Ascending aorta (tissue), 2 donors: ENCODE data around the gene SBSN. TPM values are rescaled to one million over a fixed set of nuclear protein-coding genes. Genes with fewer than 3 reads are reported as not detected.
A peak's percentile ranks its signal among the peaks of the same experiment; 100 is the strongest.

ENCODE experiments used
- DNase-seq, 2 donors: peaks; one replicate each; pipeline ENCODE4 v3.0.0-alpha.2; 2019; ENCODE audit warnings: low spot score in 2 of 2
- H3K27ac ChIP-seq, 2 donors: fragments of 200-600 bp; sonication (generic); one replicate each; pipeline ENCODE4 v1.5.1; 2016 to 2017; ENCODE audit warnings: mild to moderate bottlenecking in 1 of 2
- H3K27me3 ChIP-seq: fragments of 200-600 bp; sonication (generic); one replicate; pipeline ENCODE4 v1.5.1; 2017
- H3K36me3 ChIP-seq, 2 donors: fragments of 200-600 bp; sonication (generic); one replicate each; pipeline ENCODE4 v1.5.1; 2016
- H3K4me1 ChIP-seq, 2 donors: fragments of 200-600 bp; sonication (generic); one replicate each; pipeline ENCODE4 v1.5.1; 2016 to 2017; ENCODE audit warnings: mild to moderate bottlenecking in 1 of 2
- H3K4me3 ChIP-seq, 2 donors: fragments of 200-600 bp; sonication (generic); one replicate each; pipeline ENCODE4 v1.5.1; 2016 to 2017; ENCODE audit warnings: mild to moderate bottlenecking in 1 of 2
- H3K9me3 ChIP-seq, 2 donors: fragments of 200-600 bp; sonication (generic); one replicate each; pipeline ENCODE4 v1.5.1; 2016
- CTCF ChIP-seq, 3 experiments: fragments of 200-600 bp in 2 of 3; fragments of 450-650 bp in 1 of 3; sonication (generic) in 2 of 3; IDR thresholded peaks; one replicate each; pipeline ENCODE4 v1.5.1; 2016 to 2019; ENCODE audit warnings: antibody characterized with exemption in 3 of 3, mild to moderate bottlenecking in 1 of 3, moderate library complexity in 1 of 3
- intact Hi-C: fragments of 100-400 bp; cut with DNase I; formaldehyde crosslinking; loops from one replicate; pipeline ENCODE4 v1.15.1; 2023
- total RNA-seq: library from RNA; depleted of rRNA; stranded (reverse); fragments of >200 nt; gene quantifications from one replicate; pipeline ENCODE4 v1.1.0, GENCODE V29; 2016

Gene SBSN
- not detected for total RNA-seq

DNA sequence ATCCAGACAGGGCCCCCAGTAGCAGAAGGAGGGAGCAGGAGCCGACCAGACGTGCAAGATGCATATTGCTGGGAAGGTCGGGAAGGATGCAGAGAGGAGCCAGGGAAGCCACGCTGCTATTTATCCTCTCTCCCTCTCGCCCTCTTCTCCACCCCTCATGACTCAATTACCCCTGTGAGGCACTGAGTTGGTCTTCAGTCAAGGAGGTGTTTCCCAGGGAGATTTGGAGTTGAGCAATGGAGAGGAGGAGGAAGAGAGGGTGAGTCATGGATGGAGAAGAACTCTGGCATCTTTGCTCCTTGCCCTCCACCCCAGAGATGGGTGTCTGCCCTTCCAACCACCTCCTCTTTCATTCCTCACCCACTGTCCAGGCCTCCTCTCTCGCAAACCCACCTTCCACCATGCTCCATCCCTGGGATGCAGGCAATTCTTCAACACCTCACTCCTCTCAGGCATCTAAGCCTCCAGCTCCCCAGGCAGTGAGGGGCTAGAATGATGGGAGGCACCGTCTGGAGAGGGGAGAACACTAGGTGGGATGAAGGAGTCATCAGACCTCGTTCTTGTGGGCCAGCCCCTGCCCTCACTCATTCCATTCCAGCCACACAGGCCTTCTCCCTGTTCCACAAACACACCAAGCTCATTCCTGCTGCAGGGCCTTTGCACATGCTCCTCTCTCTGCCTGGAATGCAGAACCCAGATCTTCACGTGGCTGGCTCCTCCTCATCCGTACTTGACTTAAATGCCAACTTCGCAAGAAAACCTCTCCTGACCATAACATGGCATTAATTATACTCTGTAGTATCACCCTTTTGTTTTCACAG is at the start of gene SBSN:
Gene SBSN (minus strand): TSS at position 94 of the 821 bp plus-strand sequence. CDS start 30 bp downstream, at position 64.
- Histone ChIP-seq H3K9me3 (no peaks in the 10 kb centered on the region), H3K27me3 (no peaks in the 10 kb centered on the region), H3K4me3 (no peak within 1 kb of the TSS), H3K4me1 (no peaks in the 10 kb centered on the region), H3K36me3 (no peaks in the 10 kb centered on the region), H3K27ac (no peak within 1 kb of the TSS)
- no peak for DNase-seq
- intact Hi-C loops: no loop called here
- TF ChIP-seq CTCF (IDR thresholded peaks at IDR 0.05): no peak

DNA sequence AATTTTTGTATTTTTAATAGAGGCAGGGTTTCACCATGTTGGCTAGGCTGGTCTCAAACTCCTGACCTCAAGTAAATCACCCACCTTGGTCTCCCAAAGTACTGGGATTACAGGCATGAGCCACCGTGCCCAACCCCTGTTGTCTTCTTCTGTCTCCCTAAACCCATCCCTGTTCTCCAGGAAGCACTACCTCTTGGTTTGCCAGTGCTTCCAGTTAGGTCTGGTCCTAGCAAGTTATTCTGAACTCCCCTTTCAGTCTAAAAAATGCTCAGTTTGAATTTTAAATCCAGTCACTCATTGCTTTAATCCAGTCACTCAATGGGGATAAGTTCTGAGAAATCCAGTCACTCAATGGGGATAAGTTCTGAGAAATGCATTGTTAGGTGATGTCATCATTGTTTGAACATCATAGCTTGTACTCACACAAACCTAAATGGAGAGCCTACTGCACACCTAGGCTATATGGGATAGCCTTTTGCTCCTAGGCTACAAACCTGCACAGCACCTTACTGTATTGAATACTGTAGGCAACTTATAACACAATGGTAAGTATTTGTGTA is 43.4 kb upstream of the SBSN start:
- Histone ChIP-seq H3K36me3 (no peaks in the 10 kb centered on the region), H3K4me1 (no peaks in the 10 kb centered on the region), H3K4me3 (no peak overlapping the region), H3K9me3 (peaks cover 11% of the 10 kb centered on the region in 2 donors), H3K27me3 (no peaks in the 10 kb centered on the region), H3K27ac (no peak overlapping the region)
- intact Hi-C loops: no loop called here
- peak in 1 of 2 donors; percentile 16 for DNase-seq
- no peak for TF ChIP-seq CTCF (IDR thresholded peaks at IDR 0.05)

- no peak for TF ChIP-seq CTCF (IDR thresholded peaks at IDR 0.05)
- H3K4me3 ChIP-seq: no peak overlapping the region
- no peaks in the 10 kb centered on the region for H3K9me3 ChIP-seq
- peak in 1 of 2 donors; percentile 34 for DNase-seq
- no peaks in the 10 kb centered on the region for H3K27me3 ChIP-seq
- intact Hi-C loops: no loop called here
- H3K4me1 ChIP-seq: no peaks in the 10 kb centered on the region
- H3K27ac ChIP-seq: no peak overlapping the region
- no peaks in the 10 kb centered on the region for H3K36me3 ChIP-seq
Observed at GRCh38 chr19:35569281-35569781, 41.2 kb upstream of the SBSN start.

GRCh38 chr19:35566738-35567137 is 38.6 kb upstream of the SBSN start:
- H3K4me3 ChIP-seq: no peak overlapping the region

More at GRCh38 chr19:35566738-35567137, 38.6 kb upstream of the SBSN start:
- Histone ChIP-seq H3K36me3 (no peaks in the 10 kb centered on the region), H3K27ac (no peak overlapping the region), H3K9me3 (no peaks in the 10 kb centered on the region), H3K27me3 (no peaks in the 10 kb centered on the region), H3K4me1 (no peaks in the 10 kb centered on the region)
- intact Hi-C loops: no loop called here
- TF ChIP-seq CTCF (IDR thresholded peaks at IDR 0.05): no peak
- DNase-seq: peak in 1 of 2 donors; percentile 27
